Cardiac fibroblast (primary cell): ENCODE data around the gene BTN1A1.
A peak's percentile ranks its signal among the peaks of the same experiment; 100 is the strongest.

Source experiments
- DNase-seq, 2 donors: peaks; one replicate each; pipeline versions ENCODE4 v3.0.0 to v3.0.0-alpha.2; 2010; ENCODE audit warnings: low read depth in 2 of 2
- H3K4me3 ChIP-seq, 2 donors: replicated peaks in 1 of 2; 1 replicate in 1 of 2; 2 replicates in 1 of 2; pipeline ENCODE4 v1.5.1; 2011; ENCODE audit warnings: low read depth in 2 of 2, low read length in 2 of 2, mild to moderate bottlenecking in 2 of 2, moderate library complexity in 1 of 2
- CTCF ChIP-seq: IDR thresholded peaks from one replicate; pipeline ENCODE4 v1.5.1; 2011; ENCODE audit warnings: low read depth, mild to moderate bottlenecking, low read length, inconsistent platforms

BTN1A1 gene

GRCh38 chr6:26533532-26533931, 33.4 kb downstream of the BTN1A1 start:
- TF ChIP-seq CTCF: no peak
- H3K4me3 ChIP-seq: peak overlapping the region; percentile 56 to 71
- DNase-seq: no peak

- no peak for DNase-seq
- no peak overlapping the region for H3K4me3 ChIP-seq
- no peak for TF ChIP-seq CTCF
Observed at GRCh38 chr6:26534681-26535465, 34.8 kb downstream of the BTN1A1 start.

- H3K4me3 ChIP-seq: peak overlapping the region; percentile 67 to 82
- TF ChIP-seq CTCF: no peak
- DNase-seq: peak; percentile 79 to 80
Observed at GRCh38 chr6:26536571-26537159, 36.6 kb downstream of the BTN1A1 start.

- TF ChIP-seq CTCF: no peak
- peak; percentile 96 to 98 for DNase-seq
- peak overlapping the region; percentile 67 to 82 for H3K4me3 ChIP-seq
Observed at GRCh38 chr6:26537160-26537845, 37.2 kb downstream of the BTN1A1 start.

GRCh38 chr6:26537846-26538571, 37.9 kb downstream of the BTN1A1 start, which contains the start of gene HMGN4:
Gene HMGN4, plus strand, starts transcription at chr6:26538366. Its CDS starts 6,841 bp downstream, at chr6:26545207.
- no peak for TF ChIP-seq CTCF
- H3K4me3 ChIP-seq: peak within 1 kb of the TSS; percentile 67 to 82
- peak; percentile 94 to 95 for DNase-seq

GRCh38 chr6:26538572-26538902, 38.4 kb downstream of the BTN1A1 start:
- H3K4me3 ChIP-seq: peak overlapping the region; percentile 67 to 82
- TF ChIP-seq CTCF: no peak
- no peak for DNase-seq
